Measurements from ENCODE around the gene POMGNT2.

Gene POMGNT2

DNA sequence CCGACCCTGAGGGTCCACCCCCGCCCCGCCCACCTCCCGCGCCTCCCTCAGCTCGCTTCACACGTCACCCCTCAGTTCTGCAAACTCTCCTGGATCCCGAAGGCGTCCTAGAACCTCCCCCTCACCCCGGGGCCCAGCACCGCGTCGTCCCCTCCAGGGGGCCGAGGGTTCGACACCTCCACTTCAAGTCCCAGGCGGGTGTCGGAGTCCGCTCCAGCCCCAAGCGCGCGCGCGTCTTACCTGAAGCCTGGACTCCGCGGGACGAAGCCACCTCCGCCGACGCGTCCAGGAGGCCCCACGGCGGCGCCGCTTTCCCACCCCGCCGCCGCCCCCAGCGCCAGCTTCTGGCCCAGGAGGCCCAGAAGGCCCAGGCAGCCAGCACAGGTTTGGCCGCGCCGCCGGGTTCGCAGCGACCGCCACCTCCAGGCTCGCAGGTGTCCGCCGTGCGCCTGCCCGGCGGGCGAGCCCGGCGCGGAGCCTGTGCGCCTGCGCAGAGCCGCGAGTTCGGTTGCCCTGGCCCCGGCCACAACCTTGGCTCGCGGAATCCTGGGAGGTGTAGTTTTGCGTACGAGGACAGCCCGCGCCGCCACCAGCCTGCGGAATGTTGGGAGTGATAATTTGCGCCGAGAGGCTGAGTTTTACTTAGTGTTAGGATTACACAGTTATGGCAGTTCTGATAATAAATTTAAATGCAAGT lies at the start of gene POMGNT2:
Gene POMGNT2, minus strand, starts transcription at position 484 of the 697 bp plus-strand sequence. CDS start 24,648 bp downstream, outside the sequence.
- DNase-seq (ENCODE audit: low spot score): peak; percentile 91

DNA sequence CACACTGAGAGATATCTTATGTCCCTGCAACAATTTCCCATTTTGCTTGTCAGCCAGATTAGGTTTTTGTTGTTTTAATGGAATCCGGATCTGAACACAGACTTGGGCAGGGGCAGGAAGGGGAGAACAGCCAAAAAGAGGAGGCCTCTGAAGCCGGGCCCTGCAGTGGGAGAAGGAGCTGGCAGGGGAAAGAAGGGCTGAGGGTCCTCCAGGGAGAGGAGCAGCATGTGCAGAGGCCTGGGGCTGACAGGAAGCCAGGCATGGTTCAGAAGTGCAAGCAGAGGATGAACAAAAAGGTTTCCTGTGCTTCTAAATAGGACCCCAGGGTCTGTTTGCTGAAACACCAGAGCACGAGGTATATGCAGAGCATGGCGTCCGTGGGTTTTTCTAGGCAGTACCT lies 49.1 kb upstream of the POMGNT2 start:
- DNase-seq (ENCODE audit: low spot score): no peak

GRCh38 chr3:43153216-43154083 lies 47.6 kb upstream of the POMGNT2 start:
- DNase-seq (ENCODE audit: low spot score): no peak

DNA sequence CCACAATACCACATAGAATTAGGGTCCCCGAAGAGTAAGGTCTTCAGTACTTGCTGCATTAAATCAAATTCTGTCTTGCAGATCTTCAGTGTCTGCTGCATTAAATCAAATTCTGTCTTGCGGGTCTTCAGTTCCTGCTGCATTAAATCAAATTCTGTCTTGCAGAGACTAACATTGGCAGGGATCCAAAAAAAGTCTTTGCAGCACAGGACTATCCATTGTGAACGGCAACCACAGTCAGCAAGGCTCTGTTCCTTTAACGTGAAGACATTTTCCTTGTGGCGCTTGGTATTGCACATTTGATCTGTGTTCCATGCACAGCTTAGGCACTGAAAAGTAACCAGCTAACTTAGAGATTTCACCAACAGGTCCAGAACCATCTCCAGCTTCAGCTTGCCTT lies 46.8 kb upstream of the POMGNT2 start:
- no peak for DNase-seq (ENCODE audit: low spot score)

DNA sequence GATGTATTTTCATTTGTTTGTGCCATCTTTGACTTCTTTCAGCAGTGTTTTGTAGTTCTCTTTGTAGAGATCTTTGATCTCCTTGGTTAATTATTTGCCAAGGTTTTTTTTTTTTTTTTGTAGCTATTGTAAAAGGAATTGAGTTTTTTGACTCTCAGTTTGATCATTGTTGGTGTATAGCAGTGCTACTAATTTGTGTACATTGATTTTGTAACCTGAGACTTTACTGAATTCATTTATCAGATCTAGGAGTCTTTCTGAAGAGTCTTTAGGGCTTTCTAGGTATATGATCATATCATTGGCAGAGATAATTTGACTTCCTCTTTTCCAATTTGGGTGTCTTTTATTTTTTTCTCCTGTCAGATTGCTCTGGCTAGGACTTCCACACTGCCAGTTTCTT lies 42.2 kb upstream of the POMGNT2 start:
- DNase-seq (ENCODE audit: low spot score): no peak

- no peak for DNase-seq (ENCODE audit: low spot score)
Measured at GRCh38 chr3:43146599-43146998, 40.7 kb upstream of the POMGNT2 start.

- DNase-seq (ENCODE audit: low spot score): no peak
Measured at GRCh38 chr3:43144761-43145490, 39.0 kb upstream of the POMGNT2 start.

DNA sequence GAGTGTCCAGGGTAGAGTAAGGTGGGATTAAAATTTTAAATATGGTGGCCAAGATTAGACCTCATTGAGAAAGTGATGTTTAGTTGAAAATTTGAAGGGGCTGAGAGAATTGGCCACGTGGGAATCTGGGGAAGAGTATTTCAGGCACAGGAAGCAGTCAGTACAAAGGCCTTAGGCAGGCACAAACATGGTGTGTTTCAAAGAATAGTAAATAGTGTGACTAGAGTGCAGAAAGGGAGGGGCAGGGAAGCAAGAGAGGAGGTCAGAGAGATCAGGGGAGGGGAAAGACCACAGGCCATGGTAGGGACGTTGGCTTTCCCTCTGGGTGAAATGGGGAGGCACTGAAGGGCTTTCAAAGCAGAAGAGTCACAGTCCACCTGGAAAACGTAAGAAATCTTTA lies 36.6 kb upstream of the POMGNT2 start:
- no peak for DNase-seq (ENCODE audit: low spot score)

DNA sequence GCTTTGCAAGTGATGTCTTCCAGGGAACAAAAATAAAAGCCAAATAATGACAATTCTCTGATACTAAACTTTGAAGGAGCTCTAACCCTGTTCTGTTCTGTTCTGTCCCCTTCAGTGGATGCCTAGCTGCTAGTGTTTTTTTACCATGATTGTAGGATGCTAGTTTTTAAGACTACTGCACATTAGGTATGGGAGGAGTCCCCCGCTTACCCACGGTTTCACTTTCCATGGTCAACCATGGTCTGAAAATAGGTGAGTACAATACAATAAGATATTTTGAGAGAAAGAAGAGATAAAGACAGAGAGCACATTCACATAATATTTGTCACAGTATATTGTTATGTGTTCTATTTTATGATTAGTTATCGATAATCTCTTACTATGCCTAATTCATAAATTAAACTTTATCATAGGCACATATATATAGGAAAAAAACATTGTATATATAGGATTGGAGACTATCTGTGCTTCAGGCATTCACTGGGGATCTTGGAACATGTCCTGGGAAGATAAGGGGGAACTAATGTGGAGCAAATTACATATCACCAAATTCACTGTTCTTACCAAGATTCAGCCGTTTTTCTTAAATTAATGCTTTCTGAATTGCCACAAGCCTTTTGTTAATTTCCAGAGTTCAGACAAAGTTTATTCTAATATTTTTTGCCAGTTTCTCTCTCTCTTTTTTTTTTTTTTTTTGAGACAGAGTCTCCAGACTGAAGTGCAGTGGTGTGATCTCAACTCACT lies 32.8 kb upstream of the POMGNT2 start:
- no peak for DNase-seq (ENCODE audit: low spot score)

- DNase-seq (ENCODE audit: low spot score): no peak
Measured at GRCh38 chr3:43132870-43133636, 27.2 kb upstream of the POMGNT2 start.

GRCh38 chr3:43132193-43132592 lies 26.3 kb upstream of the POMGNT2 start:
- no peak for DNase-seq (ENCODE audit: low spot score)

DNA sequence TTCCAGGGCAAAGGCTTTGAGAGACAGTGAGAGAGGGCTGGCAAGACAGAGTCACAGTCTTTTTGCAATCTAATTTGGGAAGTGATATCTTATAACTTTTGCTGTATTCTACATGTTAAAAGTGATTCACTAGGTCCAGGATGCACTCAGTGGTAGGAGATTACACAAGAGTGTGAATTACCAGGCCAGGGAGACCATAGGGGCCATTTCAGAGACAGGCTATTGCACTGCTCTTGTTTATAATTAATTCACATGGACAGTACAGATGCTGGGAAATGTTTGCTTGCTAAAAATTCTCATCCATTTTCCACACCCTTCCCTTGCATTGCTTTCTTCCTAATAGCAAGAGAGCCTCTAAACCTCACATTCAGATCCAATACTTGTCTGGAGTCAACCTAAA lies 22.6 kb upstream of the POMGNT2 start:
- DNase-seq (ENCODE audit: low spot score): no peak

DNA sequence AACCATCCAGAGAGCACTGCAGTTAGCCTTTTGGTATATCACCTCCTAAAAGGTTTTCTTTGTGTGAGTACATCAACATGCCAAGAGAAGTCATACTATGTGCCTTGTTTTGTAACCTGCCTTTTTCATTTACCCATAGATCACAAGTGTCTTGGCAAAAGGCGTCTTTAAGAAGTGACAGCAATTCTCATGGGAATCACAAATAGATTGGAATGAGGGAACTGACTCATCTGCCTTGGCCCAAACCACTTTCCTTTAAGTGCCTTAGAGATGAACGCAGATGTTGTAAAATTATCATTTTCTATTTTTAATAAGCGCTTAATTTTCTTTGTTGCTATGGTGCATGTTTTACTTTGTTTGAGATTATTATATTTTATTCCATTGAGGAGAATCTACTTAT lies 20.7 kb upstream of the POMGNT2 start:
- no peak for DNase-seq (ENCODE audit: low spot score)

DNA sequence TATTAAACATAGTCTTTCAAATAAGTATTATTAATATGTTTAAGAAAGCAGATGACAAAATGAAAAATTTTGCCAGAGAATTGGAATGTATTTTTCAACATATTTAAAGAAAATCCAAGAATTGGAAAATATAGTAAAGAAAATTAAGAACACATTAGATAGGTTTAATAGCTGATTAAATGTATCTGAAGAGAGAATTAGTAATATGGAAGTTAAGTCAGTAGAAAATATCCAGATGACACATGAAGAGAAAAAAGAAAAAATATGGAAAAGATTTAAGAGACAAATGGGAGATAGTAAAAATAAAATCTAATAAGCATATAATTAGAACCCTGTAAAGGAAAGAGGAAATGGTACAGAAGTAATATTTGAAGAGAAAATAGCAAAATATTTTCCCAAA lies 18.0 kb upstream of the POMGNT2 start:
- DNase-seq (ENCODE audit: low spot score): no peak

GRCh38 chr3:43120937-43121336 lies 15.1 kb upstream of the POMGNT2 start:
- DNase-seq (ENCODE audit: low spot score): no peak

- no peak for DNase-seq (ENCODE audit: low spot score)
Measured at GRCh38 chr3:43117257-43117656, 11.4 kb upstream of the POMGNT2 start.

- DNase-seq (ENCODE audit: low spot score): no peak
Measured at GRCh38 chr3:43113671-43114070, 7.8 kb upstream of the POMGNT2 start.

- DNase-seq (ENCODE audit: low spot score): no peak
Measured at GRCh38 chr3:43106293-43106628, 382 bp upstream of the POMGNT2 start.

DNA sequence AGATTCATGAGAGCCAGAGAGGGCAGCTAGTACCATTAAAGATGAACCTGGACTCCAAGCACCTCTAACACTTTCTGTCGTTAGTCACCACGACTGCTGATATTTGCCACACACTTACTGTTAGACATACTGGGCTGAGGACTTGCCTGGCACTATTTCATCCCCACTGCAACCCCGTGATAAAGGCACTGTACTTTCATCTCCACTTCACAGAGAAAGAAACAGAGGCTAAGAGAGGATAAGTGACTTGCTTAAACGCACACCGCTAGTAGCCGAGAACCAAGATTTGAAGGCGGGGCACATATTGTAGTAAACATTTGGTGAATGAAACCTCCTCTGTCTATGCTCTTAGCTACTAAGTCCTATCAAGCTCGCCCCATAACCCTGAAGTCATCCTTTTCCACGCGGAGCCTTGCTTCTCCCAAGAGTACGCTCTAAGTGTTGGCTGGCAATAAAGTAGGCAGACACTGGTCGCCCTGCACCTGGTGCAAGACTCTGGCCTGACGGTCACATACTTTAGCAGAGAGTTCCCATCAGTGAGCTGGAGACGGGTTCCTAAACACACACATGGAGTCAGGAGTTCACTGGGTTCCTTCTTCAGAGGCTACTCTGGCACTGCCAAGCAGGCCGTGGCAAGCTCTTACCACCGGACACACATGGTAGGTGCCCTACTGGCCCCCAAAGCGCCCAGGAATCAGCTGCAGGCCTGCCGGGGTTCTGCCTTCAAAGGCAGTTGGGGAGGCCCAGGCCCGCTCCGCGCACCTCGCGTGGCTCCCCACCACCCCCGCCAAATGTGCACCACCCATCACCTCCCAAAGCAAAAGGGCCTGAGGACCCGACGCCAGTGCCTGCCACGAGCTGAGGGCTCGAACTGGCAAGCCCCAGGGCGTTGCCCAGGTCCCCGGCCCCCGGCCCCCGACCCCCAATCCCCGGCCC lies 951 bp downstream of the POMGNT2 start:
- no peak for DNase-seq (ENCODE audit: low spot score)

- no peak for DNase-seq (ENCODE audit: low spot score)
Measured at GRCh38 chr3:43104039-43104438, 1.8 kb downstream of the POMGNT2 start.
